Lung (tissue), 12 donors: Measurements from ENCODE around the gene SGSM2. TPM values are rescaled to one million over a fixed set of nuclear protein-coding genes. Genes with fewer than 3 reads are reported as not detected.

Experiments
- ATAC-seq: fragments of 200-7000 bp; cut with Tn5 transposase; one replicate; pipeline ENCODE4 v1.9.1; 2020; ENCODE audit warnings: moderate number of reproducible peaks; ENCODE audit not compliant: insufficient read depth, low FRiP score
- DNase-seq, 3 donors: peaks; one replicate each; pipeline ENCODE4 v3.0.0-alpha.2; 2013 to 2017
- H3K27ac ChIP-seq, 2 donors: one replicate each; pipeline ENCODE4 v1.5.1; 2013; ENCODE audit warnings: mild to moderate bottlenecking in 2 of 2, moderate library complexity in 2 of 2, control low read depth in 1 of 2, inconsistent platforms in 1 of 2, low read depth in 1 of 2, low read length in 1 of 2
- H3K27me3 ChIP-seq, 3 donors: one replicate each; pipeline ENCODE4 v1.5.1; 2013; ENCODE audit warnings: low read length in 2 of 3; ENCODE audit not compliant: control insufficient read depth in 3 of 3, insufficient read depth in 3 of 3
- H3K36me3 ChIP-seq, 4 donors: one replicate each; pipeline ENCODE4 v1.5.1; 2013; ENCODE audit warnings: low read length in 4 of 4, mild to moderate bottlenecking in 1 of 4, moderate library complexity in 1 of 4; ENCODE audit not compliant: control insufficient read depth in 4 of 4, insufficient read depth in 4 of 4
- H3K4me1 ChIP-seq, 5 donors: one replicate each; pipeline ENCODE4 v1.5.1; 2013; ENCODE audit warnings: low read length in 5 of 5, mild to moderate bottlenecking in 2 of 5, moderate library complexity in 1 of 5; ENCODE audit not compliant: control insufficient read depth in 5 of 5, insufficient read depth in 5 of 5
- H3K4me3 ChIP-seq: one replicate; pipeline ENCODE4 v1.5.1; 2013; ENCODE audit warnings: mild to moderate bottlenecking, control low read depth, moderate library complexity
- H3K9ac ChIP-seq, 2 donors: one replicate each; pipeline ENCODE4 v1.5.1; 2013; ENCODE audit warnings: low read length in 2 of 2, control low read depth in 1 of 2; ENCODE audit not compliant: insufficient read depth in 1 of 2
- H3K9me3 ChIP-seq, 4 donors: one replicate each; pipeline ENCODE4 v1.5.1; 2013; ENCODE audit warnings: low read length in 3 of 4, mild to moderate bottlenecking in 1 of 4, moderate library complexity in 1 of 4; ENCODE audit not compliant: control insufficient read depth in 4 of 4, insufficient read depth in 3 of 4
- CTCF ChIP-seq: IDR thresholded peaks from 2 replicates; pipeline ENCODE4 v1.5.1; 2012; ENCODE audit warnings: mild to moderate bottlenecking; ENCODE audit errors: control extremely low read depth, extremely low read depth
- WGBS, 2 donors: extraction: QIAGEN DNeasy Blood & Tissue Kit; methylation state at CpG; one replicate each; pipeline ENCODE4 v1.1.7; 2013; 5-methylcytosine and 5-hydroxymethylcytosine counted together
- polyA plus RNA-seq, 2 donors: library from polyadenylated mRNA; stranded (reverse); fragments of 200-250 nt; gene quantifications; one replicate each; pipeline ENCODE4 v1.2.1, GENCODE V29; 2013
- total RNA-seq, 2 donors: library from RNA; depleted of rRNA in 1 of 2; stranded (reverse); fragments of >200 nt in 1 of 2; gene quantifications; one replicate each; pipeline ENCODE4 v1.2.1, GENCODE V29; 2014 to 2021
- donor health status: control.
- donor health status: control.
- donor health status: Bipolar disorder and iron deficiency.
- donor health status: healthy.
- donor health status: DM: yes; HTN: yes; CAD: no.

SGSM2 gene
- total and polyA plus RNA-seq, 4 donors, result 33.1 to 60.8 (median 52.4) TPM

DNA sequence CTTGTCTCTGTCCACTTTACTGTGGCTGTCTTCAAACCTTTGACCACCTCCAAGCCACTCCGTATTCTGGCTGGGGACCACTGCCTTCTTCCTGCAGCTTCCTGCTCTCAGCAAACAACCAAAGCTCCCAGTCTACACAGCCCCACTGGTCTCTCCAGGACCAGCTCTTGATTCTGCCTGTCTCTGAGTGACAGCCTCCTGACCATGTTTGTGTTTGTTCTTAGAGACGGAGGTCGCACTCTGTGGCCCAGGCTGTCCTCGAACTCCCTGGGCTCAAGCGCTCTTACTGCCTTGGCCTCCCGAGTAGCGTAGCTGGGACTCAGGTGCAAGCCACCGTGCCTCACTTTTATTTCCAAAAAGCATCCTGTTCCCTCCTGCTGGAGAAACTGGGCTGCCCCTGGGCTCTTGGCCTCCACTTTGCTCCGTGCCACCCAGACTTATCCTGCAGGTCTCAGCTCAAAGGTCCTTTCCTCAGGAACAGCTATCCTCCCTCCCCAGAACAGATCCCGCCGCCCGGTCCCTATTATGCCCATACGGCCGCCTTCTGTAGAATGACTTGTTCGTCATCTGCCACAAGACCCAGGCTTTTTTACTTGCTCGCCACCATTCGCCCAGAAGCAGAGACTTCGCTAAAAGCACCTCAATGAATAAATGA is 54.4 kb downstream of the SGSM2 start:
- no peaks in the 10 kb centered on the region for H3K27me3 ChIP-seq
- peaks cover 0 to 18% (median 5%) of the 10 kb centered on the region in 4 donors for H3K36me3 ChIP-seq
- ATAC-seq (no peak), DNase-seq (no peak)
- peak overlapping the region in 1 of 2 donors; percentile 51 for H3K9ac ChIP-seq
- H3K4me3 ChIP-seq, result peak overlapping the region; percentile 25
- H3K9me3 ChIP-seq, result no peaks in the 10 kb centered on the region
- peaks cover 23 to 41% (median 27%) of the 10 kb centered on the region in 5 donors for H3K4me1 ChIP-seq
- H3K27ac ChIP-seq, result peak overlapping the region; percentile 79 to 96
- no peak for TF ChIP-seq CTCF
- 48 to 59% methylated on average over 18 of the region's 18 CpGs for WGBS, 2 donors

GRCh38 chr17:2392252-2393173 is 55.2 kb downstream of the SGSM2 start:
- peak overlapping the region; percentile 92 to 96 for H3K27ac ChIP-seq
- H3K27me3 ChIP-seq, result no peaks in the 10 kb centered on the region
- peak overlapping the region in 1 of 2 donors; percentile 51 for H3K9ac ChIP-seq
- H3K9me3 ChIP-seq, result no peaks in the 10 kb centered on the region
- peaks cover 27 to 49% (median 32%) of the 10 kb centered on the region in 5 donors for H3K4me1 ChIP-seq
- H3K4me3 ChIP-seq, result peak overlapping the region; percentile 52
- WGBS, 2 donors, result 0 to 1% methylated on average over 40 to 83 of the region's 83 CpGs
- no peak for TF ChIP-seq CTCF
- peaks cover 0 to 10% (median 1%) of the 10 kb centered on the region in 4 donors for H3K36me3 ChIP-seq
- ATAC-seq (peak; percentile 71), DNase-seq (peak; percentile 95 to 97 (median 97))

DNA sequence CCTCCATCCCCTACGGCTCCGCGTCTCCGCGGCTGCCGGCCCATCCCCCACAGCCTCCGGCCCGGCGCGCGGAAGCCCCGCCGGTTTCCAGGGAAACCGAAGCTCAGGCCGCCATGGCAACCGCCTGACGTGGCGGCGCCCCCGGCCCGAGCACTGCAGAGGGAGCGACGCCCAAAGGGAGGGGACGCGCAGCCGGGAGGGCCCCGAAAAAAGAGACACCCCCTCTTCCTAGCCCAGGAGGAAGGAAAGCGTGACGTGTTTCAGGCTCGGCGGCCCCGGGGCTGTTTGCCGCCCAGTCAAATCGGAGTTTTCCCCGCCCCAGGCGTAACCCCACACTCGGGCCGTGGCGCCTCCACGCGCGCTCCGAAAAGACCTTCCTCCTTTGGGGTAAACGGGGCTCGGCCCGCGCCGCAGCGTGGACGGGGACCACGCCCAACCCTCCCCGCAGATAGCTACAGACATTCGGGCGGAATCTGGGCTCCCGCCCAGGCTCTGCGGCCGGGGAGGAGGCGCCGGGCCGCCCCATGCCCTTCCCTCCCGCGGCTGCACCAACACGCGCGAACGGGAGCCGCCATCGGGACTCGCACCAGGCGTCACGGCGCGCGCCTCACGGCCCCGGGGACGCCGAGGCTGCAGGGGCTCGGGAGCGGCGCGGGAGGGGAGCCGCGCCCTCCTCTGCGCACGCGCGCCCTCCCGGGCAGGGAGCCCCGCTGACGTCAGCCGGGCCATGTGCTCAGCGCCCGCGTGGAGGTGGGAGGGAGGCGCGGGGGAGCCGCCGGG is 56.1 kb downstream of the SGSM2 start:
- peaks cover 30 to 56% (median 38%) of the 10 kb centered on the region in 5 donors for H3K4me1 ChIP-seq
- peak overlapping the region; percentile 52 for H3K4me3 ChIP-seq
- no peaks in the 10 kb centered on the region for H3K9me3 ChIP-seq
- H3K9ac ChIP-seq, result peak overlapping the region; percentile 49 to 55
- peak; percentile 88 to 92 (median 90) for DNase-seq
- TF ChIP-seq CTCF, result no peak
- peaks cover 0 to 2% (median 0%) of the 10 kb centered on the region in 4 donors for H3K36me3 ChIP-seq
- no peaks in the 10 kb centered on the region for H3K27me3 ChIP-seq
- peak overlapping the region; percentile 92 to 96 for H3K27ac ChIP-seq
- 0 to 1% methylated on average over 57 to 99 of the region's 99 CpGs for WGBS, 2 donors
- ATAC-seq, result peak; percentile 48
